ENCODE measurements around the gene PAPOLG. TPM values are rescaled to one million over a fixed set of nuclear protein-coding genes. Genes with fewer than 3 reads are reported as not detected.

The PAPOLG gene
- total and polyA plus RNA-seq, 2 donors (not counting 3 experiments of a cell fraction or from before 2014, with no cell fraction given): 4.2 to 14.9 TPM

DNA sequence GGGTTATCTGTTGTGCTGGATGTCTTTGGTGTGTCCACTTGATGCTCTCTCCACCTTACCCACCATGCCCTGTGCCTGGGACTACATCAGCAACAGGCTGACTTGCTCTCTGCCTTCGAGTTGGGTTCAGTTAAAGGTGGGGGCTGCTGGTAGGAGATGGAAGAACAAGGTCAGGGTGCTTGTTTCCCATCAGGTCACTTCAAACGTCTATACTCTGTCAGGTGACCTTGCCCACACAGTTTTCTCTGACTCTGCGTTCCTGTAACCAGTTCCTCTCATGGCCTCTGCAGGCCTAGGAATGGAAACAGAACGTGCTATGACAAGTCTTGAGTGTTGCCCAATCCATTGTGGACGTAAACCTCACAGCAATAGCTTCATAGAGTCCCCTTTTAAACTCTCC lies 38.4 kb upstream of the PAPOLG start:
- TF ChIP-seq, protein P1, sequence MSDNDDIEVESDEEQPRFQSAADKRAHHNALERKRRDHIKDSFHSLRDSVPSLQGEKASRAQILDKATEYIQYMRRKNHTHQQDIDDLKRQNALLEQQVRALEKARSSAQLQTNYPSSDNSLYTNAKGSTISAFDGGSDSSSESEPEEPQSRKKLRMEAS (IDR thresholded peaks at IDR 0.05; ENCODE audit: insufficient read depth, insufficient read length): no peak
- TF ChIP-seq EZH2 (IDR thresholded peaks at IDR 0.05; ENCODE audit: borderline replicate concordance, low read depth, low read length, severe bottlenecking) (no peak), POLR2AphosphoS5 (IDR thresholded peaks at IDR 0.05; ENCODE audit: insufficient read depth, low read depth, low read length) (no peak), POLR2A (IDR thresholded peaks at IDR 0.05; ENCODE audit: low read depth, low read length) (no peak), FOS (IDR thresholded peaks at IDR 0.05; ENCODE audit: borderline replicate concordance, insufficient read depth, low read length) (no peak), MYC (IDR thresholded peaks at IDR 0.05; ENCODE audit: low read depth, low read length) (no peak), JUN (IDR thresholded peaks at IDR 0.05; ENCODE audit: borderline replicate concordance, insufficient read depth, insufficient read length, low read depth) (no peak), CTCF (IDR thresholded peaks at IDR 0.05; ENCODE audit: extremely low read depth in 1 of 2, insufficient read depth in 1 of 2, low read depth in 1 of 2, low read length in 2 of 2) (no peak), GATA2 (IDR thresholded peaks at IDR 0.05; ENCODE audit: insufficient read depth, insufficient read length, low read depth, low read length) (no peak)
- FAIRE-seq (no peak), DNase-seq (ENCODE audit: low read depth, low spot score) (no peak)
- Histone ChIP-seq H3K4me3 (replicated peaks in 1 of 3; ENCODE audit: insufficient read depth in 1 of 3, low read depth in 1 of 3, low read length in 3 of 3) (no peak overlapping the region), H3K9ac (replicated peaks; ENCODE audit: extremely low read depth, insufficient read depth, low read length) (no peak overlapping the region), H3K9me3 (replicated peaks; ENCODE audit: control insufficient read depth, insufficient read depth, low read length) (no peaks in the 10 kb centered on the region), H4K20me1 (replicated peaks; ENCODE audit: control insufficient read depth, extremely low read depth, insufficient read depth, low read length) (no peaks in the 10 kb centered on the region), H3K9me1 (replicated peaks; ENCODE audit: control insufficient read depth, extremely low read depth, insufficient read depth, low read length) (no peaks in the 10 kb centered on the region), H3K27ac (ENCODE audit: insufficient read depth, low read depth, low read length) (no peak overlapping the region), H2AFZ (ENCODE audit: low read depth, low read length) (no peak overlapping the region), H3K27me3 (ENCODE audit: control insufficient read depth in 2 of 2, insufficient read depth in 2 of 2, low read length in 2 of 2) (no peaks in the 10 kb centered on the region), H3K4me1 (ENCODE audit: control insufficient read depth, extremely low read depth, insufficient read depth, low read length) (no peaks in the 10 kb centered on the region), H3K4me2 (ENCODE audit: insufficient read depth, low read length) (no peak overlapping the region), H3K36me3 (ENCODE audit: control insufficient read depth in 2 of 2, extremely low read depth in 1 of 2, insufficient read depth in 2 of 2, low read length in 2 of 2) (no peaks in the 10 kb centered on the region), H3K79me2 (ENCODE audit: control insufficient read depth, insufficient read depth, low read length) (no peaks in the 10 kb centered on the region)
- BruUV-seq (replicated peaks): no TSS peak
- POLR2A ChIA-PET: no interaction called here
- intact Hi-C loops (cut with micrococcal nuclease): no loop called here
- dilution Hi-C loops (cut with MboI; ENCODE audit: extremely low pct_ligation_motif_present, low sequenced_read_pairs): no loop called here
- CTCF ChIA-PET: interaction anchor here (1.4 kb wide), 1 partner anchor 282 kb away, joined by 4 read pairs; no protein-coding TSS in a partner anchor
